Activated CD4-positive, alpha-beta T cell treated with anti-CD3 and anti-CD28 coated beads, Interleukin-2, amount 50 U/mL, for 48 hours (primary cell): Measurements from ENCODE around the gene ENTPD2.
A peak's percentile ranks its signal among the peaks of the same experiment; 100 is the strongest.

Experiments
- DNase-seq, 2 experiments: peaks; one replicate each; pipeline ENCODE4 v3.0.0-alpha.2; 2020

Gene ENTPD2

DNA sequence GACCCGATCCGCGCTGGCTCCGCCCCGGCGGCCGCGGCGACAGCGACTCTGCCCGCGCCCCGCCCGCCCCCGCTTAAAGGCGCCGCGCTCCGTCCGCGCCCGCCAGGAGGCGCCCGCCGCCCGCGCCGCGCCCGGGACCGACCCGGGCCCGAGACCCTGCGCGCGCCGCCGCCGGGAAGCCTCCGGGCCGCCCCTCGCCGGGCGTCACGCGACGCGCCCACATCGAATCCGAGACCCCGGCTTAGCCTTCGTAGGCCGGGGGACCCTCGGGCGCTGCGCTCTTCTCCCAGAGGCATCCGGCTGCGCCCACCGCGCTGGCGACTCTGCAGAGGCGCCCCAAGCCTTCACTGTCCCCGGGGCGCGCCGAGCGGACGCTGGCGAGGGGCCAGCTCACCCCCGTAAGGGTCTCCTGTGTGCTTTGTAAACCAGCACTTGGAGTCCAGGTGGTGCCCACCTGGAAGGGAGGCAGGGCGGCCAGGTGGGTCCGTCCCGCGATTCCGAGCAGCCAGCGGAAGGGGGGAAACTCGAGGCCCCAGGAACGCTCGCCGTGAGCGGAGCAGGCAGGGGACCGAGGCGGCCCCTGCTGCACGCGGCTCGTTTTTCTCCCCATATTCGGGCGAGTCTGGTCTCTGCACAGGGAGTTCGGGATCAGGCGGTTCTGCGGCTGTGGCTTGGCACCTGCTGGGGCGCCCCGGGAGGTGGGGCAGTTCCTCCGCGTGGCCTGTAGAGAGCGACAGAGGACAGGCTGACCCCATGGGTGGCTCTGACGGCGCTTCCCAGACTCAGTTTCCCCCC lies 25.4 kb downstream of the ENTPD2 start:
- peak; percentile 73 to 78 for DNase-seq

DNA sequence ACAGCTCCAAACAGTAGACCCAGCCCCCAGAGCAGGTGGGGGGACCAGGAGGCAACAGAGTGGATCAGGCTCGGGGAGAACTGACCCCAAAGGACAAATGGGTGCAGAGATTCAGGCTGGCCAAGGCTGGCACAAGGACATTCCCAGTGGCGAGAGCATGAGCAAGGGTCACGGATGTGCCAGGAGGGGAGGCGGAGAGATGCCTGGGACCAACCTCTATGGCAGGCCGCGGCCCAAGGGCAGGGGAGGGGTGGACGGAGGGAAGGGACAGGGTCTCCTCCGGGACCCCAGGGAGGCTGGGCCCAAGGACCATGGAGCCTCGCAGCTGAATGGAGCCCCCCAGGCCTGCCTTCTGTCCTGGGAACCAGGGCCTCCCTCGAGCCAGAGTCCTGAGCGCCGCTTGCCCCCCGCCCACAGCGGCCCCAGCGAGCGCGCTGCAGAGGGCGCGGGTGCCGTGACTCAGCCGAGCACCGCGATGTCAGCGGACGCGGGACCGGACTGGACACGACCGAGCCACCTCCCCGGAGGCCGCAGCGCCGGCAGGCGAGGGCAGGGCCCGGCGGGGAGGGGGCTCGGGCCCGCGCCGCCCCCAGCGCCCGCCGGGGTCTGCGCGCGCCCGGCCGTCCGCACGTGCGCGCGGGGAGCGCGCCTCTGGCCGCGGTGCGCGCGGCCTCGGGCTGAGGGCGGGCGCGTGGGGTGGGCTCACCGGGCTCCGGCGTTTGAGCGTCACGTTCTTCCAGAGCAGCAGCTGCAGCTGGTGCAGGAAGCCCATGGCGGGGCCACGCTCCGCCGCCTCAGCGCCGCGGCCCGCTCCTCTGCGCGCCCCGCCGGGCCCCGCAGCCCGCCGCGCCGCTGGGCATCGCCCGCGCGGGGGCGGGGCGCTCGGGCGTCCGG lies 26.2 kb downstream of the ENTPD2 start, which contains the start of gene ABCA2:
Gene ABCA2, minus strand, starts transcription at position 869 of the 894 bp plus-strand sequence. Its CDS starts 97 bp downstream, at position 772.
- no peak for DNase-seq

DNA sequence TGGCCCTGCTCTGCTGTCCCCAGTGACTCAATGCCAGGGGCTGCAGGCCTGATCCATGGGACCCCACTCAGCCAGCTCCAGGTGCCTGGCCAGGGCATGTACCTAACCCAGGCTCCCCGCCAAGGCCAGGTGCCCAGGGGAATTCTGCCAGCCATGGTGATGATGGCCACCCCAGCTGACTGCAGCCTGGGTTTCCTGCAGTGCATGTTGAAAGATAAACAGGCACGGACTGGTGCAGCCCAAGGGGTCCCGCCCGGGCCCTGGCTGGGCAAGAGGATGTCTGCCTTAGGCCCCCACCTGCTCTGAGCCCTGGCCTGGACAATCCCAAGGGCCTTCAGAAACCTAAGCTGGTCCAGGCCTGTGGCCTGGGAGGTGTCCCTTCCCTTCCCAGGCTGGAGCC lies 27.0 kb downstream of the ENTPD2 start:
- no peak for DNase-seq

DNA sequence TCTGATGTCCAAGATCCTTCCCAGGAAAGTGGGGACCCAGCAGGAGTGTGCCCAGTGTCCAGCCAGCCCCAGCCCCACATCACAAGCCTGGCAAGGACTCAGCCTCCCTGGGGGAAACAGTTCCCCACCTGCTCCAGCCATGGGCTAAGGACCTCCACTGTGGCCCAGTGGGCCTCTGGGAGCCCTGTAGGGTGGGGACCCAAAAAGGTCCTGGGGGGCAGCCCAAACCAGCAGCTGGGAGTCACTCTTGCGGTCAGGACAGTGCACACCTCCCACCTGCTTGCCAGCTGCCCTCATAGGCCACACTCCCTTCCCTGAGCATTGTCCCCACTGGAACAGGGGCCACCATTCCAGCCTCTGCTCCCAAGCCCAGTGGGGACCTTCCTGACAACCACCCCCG lies 27.5 kb downstream of the ENTPD2 start:
- DNase-seq = no peak

DNA sequence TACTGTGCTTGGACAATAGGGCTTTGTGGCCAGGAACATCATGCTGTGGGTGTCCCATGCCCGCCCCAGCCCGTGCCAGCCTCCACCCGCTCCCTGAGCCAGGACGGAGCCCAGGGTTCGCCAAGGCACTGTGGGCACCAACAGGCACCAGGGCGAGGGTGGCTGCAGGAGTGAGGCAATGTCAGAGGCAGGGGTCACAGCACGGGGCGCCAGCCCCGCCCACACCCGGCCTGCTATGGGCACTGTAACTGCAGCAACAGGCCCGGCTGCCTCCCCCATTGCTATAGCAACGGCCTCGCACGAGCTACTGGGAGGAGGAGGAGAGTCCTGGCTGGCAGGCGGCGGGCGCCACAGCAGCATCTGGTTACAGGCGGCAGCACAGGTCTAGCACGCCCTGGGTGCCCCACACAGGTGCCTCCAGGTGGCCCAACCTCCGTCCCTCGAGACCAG lies 28.3 kb downstream of the ENTPD2 start:
- DNase-seq = no peak

DNA sequence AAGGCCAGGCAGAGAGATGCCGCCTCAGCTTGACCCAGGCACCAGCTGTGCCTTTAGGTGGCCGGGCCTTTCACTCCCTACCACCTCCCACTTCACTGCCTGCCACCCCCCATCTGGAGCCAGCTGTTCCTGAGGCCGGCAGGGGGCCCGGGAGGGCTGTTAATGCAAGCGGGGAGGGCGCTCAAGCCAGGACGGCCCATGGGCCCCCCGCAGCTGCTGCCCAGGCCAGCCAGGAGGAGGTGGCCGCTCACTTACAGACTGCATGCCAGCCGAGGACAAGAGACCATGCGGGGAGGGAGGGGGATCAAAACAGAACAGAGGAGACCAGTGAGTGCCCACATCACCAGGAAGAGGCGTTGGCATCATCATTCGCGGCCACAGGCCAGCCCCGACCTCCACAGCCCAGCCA lies 30.3 kb downstream of the ENTPD2 start:
- no peak for DNase-seq

DNA sequence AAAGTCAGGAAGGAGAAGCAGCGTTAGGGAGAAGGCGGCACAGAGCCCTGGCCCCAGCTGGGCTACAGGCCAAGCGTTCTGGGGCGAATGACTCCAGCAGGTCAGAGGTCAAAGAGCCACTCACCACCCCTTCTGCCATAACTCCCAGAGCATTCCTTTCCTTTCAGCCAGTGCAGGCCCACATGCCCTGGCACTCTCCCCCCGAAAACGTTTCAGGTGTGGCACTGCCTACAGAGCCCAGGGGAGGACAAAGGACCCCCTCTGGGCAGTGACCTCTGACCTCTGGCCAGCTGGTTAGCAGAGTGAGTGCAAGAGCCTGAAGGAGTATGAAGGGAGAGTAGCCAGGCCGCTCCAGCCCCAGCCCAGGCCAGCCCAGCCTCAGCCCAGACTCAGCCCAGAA lies 30.7 kb downstream of the ENTPD2 start:
- DNase-seq = no peak

DNA sequence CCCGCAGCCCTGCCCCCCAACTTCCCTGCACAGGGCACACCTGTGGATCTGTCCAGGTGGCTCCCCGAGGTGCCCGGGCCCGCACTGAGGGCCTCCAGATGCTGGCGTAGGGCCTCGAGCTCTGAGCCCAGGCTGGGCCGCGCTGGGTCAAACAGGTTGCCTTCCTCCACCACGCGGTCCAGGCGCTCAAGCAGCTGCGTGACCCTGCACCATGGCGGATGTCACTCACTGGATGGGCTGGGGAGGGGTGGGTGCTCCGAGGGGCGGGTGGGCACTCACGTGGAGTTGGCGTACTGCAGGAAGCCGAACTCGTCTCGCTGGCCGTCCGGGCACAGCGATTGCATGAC lies 31.2 kb downstream of the ENTPD2 start:
- DNase-seq = no peak

DNA sequence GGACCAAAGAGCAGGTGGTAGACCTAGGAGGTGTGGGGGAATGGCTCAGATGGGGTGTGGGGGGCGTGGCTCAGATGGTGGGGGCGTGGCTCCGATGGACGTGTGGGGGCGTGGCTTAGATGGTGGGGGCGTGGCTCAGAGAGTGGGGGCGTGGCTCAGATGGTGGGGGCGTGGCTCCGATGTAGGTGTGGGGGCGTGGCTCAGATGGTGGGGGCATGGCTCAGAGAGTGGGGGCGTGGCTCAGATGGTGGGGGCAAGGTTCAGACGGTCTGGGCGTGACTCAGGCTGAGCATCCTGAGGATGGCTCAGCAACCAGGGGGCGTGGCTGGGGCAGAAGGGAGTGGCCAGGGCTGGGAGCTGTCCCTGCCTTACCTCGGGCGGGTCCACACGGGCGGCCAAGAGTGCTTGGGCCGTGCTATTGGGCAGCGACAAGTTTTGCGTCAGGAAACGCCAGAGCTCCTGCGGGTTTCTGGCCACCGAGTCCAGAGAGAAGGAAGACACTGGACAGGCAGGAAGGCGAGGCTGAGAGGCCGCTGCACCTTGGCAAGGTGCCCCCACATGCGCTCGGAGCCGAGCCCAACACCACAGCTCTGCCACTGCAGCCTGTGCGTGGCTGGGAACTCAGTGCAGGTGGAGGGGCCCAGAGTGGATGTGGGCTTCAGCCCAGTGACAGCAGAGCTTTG lies 31.7 kb downstream of the ENTPD2 start:
- peak; percentile 84 for DNase-seq

DNA sequence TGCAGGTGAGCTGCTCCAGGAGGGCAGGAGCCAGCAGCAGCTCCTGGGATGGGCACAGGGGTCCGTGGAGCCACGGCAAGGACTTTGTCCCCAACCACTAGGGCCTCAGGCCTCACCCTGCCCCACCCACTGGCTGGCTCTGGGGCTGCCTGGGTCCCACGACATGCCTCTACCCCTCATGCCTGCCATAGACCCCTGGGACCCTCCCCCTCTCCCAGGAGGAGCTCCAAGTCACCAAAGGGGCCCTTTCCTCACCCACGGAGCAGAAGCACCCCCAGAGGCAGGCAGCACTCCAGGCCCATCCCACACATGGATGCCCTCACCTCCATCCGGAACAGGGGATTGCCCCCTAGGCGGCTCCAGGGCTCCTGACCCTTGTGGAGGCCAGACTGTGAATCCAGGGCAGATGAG lies 32.3 kb downstream of the ENTPD2 start:
- DNase-seq = no peak

DNA sequence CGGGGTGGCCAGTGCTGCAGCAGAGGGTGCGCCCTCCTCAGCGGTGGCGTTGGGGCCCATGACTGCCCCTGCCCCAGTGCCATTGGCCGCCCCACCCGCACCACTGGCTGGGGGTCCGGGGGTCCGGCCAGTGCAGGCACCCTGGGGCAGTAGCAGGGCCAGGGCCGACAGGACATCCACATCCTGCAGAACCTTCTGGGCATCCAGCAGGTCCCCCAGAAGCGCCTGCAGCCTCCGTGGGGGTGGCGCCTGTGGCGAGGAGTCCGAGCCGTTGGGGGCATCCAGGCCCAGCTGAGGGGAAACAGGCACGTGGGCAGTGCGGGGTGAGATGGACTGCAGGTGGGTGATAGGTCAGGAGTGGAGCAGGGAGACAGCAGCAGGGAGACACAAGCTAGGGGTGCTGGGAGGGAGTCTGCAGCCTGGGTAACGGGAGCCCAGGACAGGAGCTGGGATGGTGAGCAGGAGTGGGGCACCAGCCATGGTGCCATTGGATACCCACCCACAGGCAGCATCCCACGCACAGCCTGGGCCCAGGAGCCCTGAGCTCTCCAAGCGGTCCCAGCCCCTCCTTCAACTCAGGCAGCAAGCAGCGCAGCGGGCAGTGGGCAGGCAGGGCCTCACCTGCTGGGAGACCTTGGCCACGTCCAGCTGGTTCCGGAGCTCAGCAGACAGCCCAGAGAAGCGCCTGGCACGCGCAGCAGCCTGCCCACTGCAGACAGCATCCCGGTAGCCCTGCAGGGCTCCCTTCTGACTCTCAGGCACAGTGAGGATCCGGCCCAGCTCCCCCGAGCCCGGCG lies 32.9 kb downstream of the ENTPD2 start:
- DNase-seq = no peak

DNA sequence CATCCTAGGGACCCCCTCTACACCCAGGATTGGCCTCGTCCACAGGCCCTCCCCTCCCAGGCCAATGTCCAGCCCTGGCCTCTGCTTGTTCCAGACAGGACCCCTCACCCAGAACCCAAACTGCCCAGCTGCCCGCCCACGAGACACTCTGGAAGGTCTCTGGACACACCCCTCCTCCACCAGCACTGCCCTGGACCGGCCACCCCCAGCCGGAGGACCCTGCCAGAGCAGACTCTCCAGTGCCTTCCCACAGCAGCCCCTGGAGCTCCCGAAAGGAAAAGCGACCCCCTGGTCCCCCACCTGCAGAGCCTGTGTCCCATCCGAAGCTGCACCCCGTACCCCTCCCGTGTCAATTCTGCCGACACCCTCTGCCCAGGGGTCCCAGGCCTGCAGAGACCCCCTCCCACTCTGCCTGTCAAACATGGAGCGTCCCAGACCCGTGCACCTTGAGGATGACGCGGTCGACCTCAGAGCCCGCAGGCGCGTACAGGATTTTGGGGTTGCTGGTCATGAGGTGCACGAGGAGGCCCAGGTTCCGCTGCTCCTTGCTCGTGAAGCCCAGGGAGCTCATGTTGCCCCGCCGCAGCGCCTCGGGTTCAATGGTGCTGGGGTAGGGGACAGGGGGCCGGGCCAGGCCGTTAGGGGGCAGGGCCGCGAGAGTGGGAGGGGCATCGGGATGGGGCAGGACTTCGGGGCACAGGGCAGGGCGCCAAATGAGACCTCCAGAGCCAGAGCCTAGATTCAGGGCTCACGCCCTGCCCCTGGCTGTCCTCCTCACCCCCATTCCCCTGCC lies 33.8 kb downstream of the ENTPD2 start:
- no peak for DNase-seq

DNA sequence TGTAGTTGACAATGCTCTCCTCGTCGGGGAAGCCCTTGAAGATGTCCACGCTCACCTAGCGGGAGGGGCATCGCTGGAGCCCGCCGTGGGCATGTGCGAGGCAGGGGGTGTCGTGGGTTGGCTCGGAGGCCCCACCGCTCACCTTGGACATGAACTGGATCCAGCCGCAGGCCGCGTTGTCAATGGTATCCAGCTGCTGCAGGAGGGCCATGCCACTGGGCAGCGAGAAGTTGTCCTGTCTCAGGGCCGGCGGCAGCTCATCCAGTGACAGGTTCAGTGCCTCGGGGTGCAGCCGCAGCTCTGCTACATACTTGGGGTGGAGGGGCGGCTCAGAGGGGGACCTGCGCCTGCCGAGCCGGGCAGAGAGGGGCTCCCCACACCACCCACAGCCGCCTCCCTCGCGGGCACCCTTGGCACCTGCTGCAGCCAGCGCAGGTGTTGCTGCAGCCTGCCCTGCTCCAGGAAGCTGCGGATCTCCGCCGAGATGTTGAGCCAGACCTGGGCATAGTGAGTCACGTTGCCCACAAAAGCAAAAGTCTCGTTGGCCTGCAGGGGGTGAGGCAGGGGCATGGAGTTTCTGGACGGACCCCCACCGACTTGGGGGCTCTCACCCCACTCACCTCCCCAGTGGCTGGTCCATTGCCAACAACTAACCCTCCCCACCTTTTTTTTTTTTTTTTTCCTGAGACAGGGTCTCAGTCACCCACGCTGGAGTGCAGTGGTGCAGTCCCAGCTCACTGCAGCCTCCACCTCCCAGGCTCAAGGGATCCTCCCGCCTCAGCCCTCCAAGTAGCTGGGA lies 34.9 kb downstream of the ENTPD2 start:
- DNase-seq = no peak

DNA sequence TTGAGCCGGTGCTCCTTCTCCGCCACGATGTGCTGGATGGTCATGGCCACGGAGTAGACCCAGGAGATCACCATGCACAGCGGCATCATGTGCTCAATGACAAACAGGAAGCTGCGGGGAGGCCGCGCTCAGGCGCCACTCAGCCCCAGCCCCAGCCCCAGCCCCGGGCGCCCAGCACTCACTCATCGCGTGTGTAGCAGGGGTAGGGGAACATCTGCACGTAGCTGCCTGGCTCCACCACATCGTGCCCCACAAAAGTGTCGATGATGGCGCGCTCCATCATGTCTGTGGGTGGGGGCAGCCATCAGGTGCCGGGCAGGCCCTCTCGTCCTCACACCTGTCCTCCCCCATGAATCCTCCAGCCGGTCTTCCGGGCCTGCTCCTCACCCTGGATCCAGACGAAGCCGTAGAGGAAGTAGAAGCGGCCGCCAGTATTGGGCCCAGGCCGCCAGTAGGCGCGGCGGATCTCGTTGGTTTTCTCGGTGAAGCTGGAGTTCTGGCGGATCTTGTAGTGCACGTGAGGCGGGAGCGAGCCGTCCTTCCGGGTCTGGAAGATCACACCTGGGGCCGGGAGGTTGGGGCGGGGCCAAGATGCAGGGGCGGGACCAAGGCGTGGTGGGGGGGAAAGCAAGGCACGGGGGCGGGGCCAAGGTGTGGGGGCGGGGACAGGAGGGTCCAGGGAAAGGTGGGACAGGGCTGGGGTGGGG lies 35.9 kb downstream of the ENTPD2 start:
- DNase-seq = no peak

DNA sequence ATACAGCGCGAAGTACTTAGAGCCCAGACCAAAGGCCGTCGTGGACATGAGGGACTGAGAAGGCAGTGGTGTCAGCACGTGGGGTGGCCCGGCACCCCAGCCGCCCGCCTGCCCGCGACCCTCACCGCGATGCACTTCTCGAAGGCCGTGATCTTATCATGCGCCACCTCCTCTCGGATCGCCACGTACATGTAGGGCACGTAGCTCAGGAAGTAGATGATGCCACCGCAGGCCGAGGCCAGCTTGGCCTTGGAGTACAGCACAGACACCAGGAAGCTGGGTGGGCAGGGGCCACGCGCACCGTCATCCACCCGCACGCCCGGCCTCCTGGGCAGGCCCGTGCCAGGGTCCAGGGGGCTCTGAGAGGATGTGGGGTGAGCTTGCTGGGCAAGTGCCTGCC lies 36.8 kb downstream of the ENTPD2 start:
- DNase-seq = no peak

DNA sequence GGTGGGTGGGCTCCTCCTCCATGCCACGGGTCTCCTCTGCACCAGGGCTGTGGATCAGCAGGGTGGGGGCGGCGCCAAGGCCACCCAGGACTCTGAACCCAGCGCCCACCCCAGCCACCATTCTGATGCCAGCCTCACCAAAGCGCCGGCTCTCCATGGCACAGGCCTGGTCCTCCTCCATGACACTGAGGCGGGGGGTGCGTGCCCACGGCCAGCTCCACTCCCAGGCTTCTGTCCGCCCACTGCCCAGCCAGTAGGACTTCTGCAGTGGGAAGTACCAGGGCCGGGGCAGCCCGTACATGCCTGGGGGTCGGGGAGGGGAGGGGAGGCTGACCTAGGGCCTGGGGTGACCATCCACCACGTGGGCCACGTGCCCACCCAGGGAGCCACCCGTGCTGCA lies 37.4 kb downstream of the ENTPD2 start:
- DNase-seq = no peak

DNA sequence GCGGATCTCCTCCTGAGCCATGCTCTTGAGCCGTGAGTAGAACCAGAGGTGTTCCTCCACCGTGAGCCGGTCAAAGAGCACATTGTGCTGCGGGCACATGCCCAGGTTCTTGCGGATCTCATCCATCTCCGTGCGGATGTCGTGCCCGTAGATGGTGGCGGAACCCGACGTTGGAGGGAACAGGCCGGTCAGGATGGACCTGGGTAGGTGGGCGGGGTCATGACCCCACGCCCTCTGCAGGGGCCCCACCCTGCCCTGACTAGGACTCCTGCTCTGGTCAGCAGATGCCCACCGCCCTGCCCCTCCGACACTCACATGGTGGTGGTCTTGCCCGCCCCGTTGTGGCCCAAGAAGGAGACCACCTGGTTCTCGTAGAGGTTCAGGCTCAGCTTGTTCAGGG lies 37.9 kb downstream of the ENTPD2 start:
- no peak for DNase-seq

DNA sequence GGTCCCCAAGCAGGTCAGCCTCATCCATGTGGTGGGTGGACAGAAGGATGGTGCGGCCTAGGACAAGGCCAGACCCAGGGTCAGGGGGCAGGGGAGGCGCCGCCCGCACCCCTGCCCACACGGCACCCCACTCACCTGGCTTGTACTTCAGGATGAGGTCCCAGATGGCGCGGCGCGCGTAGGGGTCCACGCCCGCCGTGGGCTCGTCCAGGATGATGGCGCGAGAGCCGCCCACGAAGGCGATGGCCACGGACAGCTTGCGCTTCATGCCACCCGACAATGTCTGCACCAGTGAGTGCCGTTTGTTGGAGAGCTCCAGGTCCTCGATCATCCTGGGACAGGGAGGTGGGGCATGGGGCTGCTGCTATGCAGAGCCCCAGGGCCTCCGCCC lies 38.3 kb downstream of the ENTPD2 start:
- no peak for DNase-seq

DNA sequence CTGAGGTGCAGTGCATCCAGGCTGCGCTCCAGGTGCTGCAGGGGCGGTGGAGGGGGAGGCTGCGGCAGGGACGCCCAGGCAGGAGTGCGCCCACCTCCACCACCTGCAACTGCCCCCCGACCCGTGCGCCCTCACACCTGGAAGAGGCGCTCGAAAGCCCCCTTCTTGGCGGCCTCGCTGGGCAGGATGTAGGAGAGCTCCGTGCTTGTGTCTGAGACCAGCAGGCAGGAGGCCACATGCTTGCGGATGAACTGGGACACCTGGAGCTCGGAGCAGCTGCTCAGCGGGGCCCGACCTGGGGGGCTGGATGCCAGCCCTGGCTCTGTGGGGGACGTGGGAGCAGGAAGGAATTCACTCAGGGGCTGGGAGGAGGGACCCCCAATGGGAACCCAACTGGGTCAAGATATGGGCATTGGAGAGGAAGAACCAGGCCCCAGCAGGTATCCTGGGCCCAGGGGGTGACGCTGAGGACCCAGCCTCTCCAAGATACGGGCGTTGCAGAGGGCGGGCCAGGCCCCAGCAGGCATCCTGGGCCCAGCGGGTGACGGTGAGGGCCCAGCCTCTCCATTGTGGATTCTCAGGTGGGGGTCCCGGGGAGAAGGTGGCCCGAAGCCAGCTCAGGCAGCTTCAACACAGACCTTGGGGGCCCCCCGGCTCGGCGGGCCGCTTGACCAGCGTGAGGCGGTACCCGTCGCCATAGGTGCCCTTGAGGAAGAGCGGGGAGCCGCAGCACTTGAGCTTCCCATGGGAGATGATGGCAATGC lies 38.9 kb downstream of the ENTPD2 start:
- no peak for DNase-seq
